ENCODE results near the gene LLGL1.
"Not testable (repeated sequence)": the region's sequence is repeated elsewhere in the genome, so short reads cannot be mapped to it uniquely, and the experiment has no call there.

Gene LLGL1

DNA sequence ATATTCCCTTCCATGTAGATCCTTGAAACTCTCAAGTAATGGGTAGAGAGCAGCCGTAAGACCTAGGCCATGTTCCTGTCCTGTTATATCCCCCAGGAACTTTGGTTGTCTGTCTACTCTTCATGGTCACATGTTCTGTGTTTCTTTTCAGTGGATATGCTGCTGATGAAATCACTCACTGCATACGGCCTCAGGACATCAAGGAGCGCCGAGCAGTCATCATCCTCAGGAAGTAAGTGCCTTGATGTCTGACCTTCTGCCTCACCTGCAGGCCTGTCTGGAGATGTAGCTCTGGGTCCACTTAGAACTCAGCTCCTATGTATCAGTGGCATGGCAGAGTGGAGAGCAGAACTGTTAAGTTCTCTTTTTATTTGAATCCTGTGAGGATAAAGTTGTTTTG lies 30.6 kb upstream of the LLGL1 start:
- no peak for DNase-seq

DNA sequence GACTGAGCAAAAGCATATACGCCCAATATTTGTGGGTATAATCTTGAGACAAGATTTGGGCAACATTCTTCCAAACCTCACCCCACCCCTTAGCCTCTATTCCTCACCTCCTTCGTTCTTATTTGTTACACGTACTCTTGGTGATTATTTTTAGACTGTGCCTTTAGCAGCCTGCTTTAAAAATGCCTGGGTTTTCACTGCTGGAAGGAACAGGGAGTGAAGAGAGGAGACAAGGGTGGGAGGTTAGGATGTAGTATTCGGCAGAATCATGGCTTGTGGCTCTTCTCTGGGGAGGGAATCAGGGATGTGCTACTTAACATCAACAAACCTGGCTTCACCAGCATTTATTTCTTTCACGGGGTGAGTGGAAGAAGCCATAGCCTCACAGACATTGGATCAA lies 30.2 kb upstream of the LLGL1 start:
- DNase-seq: no peak

DNA sequence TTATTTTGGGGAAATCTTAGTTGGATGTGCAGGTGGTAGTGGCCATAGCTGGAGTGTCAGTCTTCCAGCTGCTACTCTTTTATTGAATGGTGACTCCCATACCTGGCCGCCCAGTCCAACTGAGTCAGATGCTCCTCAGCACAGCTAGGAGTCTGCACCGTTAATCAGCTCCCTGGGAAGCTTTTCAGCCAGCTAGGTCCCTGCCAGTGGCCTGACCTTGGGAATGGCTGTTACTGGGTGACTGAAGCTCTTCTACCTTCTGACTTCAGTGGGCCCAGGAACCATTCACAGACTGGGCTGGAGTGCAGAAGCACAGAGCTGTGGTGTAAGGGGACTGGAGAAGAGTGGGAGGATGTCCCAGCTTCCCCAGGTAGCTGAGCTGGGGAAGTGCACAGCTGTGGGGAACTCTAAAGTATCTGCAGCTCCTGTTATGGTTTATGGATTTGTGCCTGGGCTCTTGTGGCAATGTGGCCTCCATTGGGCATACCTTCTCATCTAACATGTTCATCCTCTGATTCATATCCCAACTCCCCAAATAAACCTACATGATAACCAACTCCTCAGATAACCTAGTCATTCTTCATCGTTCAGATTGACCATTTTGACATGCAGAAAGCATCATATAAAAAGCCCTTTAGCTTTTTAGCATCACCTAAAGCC lies 27.8 kb upstream of the LLGL1 start:
- no peak for DNase-seq

DNA sequence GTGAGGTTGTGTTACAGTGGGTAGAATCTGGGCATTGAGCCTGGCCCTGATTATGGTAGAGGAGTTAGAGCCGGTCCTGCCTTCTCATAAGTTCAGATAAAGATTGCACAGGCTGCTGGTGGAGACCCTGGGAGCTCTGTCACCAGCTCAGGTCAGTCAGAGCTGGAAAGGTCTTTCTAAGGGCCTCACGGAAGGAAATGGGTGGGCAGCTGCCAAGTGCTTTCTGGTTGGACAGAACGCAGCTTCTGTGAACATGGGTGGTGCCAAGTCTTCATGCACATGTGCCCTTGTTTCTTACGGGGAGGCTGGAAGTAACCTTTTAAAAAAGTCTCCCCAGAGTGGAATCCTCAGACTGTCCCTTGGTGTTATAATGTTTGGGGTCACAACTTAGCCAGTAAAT lies 26.9 kb upstream of the LLGL1 start:
- DNase-seq: no peak

DNA sequence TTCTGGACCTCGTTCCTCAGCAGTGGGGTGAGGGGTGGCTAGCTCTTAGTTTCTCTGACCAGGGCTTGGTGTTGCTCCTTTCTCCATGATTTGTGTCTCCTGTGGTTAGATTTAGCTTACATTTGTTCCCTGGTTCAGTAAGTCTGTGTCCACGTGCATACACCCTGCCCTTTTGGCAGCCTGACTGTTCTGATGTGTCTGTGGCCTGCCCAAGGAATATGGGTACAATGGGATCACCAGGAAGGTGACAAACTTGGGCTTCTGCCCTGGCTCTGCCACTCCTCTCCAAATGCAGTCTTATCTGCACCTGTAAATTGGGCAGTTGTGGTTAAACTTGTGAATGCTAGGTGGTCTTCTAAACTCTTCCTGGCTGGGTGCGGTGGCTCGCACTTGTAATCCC lies 24.3 kb upstream of the LLGL1 start:
- DNase-seq: no peak

DNA sequence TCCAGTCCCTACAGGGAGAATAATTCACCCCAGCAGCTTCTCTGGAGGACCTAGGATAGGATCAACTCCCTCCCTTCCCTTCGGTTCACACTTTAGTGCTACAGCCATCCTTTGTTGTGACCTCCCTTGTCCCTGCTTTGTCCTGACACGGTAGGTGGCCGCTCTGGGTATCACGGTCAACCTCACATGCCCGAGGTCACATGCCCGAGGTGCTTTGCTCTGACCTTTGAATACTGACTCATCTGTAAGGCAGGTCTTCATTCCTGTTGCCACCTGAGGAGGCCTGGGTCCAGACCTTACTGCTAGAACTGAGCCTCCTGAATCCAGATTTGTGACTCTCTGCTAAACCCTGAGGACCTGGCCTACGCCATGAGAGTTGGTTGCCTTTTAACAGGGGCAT lies 22.1 kb upstream of the LLGL1 start:
- DNase-seq: no peak

DNA sequence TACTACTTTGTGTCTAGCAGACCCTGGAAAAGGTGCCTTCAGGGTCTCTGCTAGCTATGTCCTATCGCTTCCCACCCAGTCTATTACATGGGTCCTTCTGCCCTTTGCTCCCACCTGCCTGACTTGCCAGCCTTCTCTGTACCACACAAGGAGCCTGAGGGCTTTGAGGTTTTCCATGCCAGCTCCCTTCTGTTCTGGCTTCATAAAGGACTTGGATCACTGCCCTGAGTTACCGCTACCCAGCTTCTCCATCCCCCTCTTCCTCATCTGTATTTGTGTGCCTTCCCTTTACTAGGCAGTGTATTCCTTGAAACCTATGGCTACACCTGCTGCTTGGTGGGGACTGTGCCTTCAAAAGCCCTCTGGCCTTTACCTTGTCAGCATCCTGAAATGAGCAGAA lies 19.6 kb upstream of the LLGL1 start:
- DNase-seq: no peak

DNA sequence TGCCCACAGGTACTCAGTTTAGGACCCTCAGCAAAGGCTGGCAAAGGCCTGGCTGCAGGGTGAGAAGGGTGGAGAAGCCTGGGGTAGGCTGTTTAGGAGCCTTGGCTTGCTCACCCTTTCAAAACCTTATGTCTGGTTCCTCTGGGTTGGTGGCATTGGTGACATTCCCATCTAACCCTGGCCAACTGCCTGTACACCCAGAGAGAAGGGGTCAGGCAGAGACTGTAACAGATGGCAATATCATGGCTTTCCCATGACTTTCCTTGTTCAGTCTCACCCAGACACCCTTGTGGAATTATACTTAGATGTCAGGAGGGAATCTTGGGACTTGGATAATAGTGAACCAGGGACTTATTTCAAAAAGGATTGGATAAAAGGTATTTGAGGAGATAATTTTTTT lies 18.5 kb upstream of the LLGL1 start:
- no peak for DNase-seq

DNA sequence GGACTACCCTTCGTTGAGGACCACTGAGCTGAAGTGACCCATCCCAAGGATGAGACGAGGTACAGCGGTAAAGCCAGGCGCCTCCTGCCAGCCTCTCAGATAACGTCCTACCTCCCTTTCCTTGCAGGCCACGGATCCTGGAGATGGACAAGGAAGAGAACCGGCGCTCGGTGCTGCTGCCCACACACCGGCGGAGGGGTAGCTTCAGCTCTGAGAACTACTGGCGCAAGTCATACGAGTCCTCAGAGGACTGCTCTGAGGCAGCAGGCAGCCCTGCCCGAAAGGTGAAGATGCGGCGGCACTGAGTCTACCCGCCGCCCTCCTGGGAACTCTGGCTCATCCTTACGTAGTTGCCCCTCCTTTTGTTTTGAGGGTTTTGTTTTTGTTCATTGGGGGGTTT lies 17.3 kb upstream of the LLGL1 start:
- no peak for DNase-seq

DNA sequence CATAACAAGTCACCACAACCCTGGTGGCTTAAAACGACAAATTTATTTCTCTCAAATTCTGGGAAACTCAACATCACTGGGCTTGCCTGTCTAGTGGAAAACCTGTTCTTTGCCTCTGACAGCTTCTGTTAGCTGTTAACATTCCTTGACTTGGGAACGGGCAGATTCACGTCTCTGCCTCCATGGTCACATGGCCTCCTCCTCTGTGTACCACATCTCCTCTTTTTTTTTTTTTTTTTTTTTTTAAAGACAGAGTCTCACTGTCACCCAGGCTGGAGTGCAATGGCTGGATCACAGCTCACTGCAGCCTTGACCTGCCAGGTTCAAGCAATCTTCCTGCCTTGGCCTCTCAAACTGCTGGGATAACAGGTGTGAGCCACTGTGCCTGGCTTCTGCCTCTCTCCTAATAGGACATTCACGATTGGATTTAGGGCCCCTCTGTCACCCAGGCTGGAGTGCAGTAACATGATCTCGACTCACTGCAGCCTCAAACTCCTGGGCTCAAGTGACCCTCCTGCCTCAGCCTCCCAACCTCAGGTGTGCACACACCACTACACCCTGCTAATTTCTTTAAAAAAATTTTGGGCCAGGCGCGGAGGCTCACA lies 11.7 kb upstream of the LLGL1 start:
- DNase-seq: no peak

DNA sequence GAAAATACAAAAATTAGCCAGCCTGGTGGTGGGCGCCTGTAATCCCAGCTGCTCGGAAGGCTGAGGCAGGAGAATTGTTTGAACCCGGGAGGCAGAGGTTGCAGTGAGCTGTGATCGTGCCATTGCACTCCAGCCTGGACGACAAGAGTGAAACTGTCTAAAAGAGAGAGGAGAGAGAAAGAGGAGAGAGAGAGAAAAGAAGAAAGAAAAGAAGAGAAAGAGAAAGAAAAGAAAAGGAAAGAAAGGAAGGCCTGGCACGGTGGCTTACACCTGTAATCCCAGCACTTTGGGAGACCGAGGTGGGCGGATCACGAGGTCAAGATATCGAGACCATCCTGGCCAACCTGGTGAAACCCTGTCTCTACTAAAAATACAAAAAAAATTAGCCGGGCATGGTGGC lies 8.5 kb upstream of the LLGL1 start:
- not testable (repeated sequence) for DNase-seq

DNA sequence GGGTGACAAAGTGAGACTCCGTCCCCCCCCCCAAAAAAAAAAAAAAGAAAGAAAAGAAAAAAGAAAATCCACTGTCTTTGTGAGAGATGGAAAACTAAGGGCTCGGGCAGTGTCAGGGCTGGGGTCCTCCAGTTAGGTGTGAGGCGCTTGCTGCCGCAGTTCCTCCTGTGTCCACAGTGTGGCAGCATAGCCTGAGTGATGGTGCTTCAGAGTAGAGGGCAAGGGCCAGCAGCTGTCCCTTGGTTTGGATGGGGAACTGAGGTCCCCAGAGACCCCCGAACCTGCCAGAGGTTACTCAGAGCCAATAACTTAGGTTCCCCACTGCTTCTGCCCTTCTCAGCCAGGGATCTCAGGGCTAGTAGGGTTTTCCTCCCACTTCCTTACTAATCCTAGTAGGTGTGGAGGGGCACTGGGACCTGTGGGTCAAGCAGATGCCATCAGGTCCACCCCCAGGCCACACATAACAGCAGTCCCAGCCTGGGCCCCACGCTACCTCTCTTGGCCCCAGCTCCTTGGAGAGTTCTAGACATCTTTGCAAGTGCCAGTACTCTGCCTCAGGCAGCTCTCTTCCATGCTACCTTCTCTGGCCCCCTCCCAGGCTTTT lies 7.9 kb upstream of the LLGL1 start:
- DNase-seq: peak; percentile 32 to 68 (median 60)

DNA sequence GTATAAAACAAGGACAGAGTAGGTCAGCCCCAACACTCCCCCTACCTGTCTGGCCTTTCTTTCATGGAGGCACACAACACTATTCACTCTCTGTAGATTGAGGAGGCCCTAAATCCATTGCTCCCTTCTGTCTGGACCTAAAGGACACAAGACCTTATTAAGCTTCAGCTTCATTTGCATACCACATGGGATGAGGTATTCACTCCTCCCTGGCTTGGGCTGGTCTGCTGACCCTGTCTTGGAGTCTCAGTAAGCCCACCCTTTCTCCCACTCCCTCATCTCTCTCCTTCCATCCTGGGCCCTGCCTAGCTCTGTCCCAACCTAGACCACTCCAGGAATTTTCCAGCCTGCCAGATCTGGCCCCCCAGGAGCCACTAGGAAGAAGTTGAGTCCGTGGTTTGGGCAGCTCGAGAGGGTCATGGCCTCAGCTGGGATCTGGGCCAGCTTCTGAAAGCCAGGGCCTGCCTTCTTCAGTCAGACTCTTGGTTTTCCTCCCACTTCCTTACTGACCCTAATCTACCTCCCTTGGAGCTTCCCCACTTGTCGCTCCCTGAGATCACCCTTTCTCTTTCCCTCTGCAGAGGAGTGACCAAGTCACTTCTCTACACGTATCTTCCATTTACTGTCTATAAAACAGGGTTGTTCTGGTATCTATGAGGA lies 6.5 kb upstream of the LLGL1 start:
- DNase-seq: no peak

DNA sequence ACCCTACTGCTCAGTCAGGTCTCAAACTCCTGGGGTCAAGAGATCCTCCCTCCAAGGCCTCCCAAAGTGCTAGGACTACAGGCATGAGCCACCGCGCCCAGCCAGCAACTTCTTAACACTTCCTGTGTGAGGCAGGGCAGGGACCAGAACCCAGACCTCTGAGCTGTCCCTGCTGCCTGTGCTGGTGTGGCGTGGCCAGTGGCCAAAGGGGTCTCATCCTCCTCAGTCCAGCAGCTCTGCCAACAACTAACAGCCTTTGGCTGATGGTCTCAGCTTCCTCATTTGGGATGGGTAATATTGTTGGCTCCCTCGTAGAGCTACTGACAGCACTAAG lies 1.4 kb upstream of the LLGL1 start:
- no peak for DNase-seq

DNA sequence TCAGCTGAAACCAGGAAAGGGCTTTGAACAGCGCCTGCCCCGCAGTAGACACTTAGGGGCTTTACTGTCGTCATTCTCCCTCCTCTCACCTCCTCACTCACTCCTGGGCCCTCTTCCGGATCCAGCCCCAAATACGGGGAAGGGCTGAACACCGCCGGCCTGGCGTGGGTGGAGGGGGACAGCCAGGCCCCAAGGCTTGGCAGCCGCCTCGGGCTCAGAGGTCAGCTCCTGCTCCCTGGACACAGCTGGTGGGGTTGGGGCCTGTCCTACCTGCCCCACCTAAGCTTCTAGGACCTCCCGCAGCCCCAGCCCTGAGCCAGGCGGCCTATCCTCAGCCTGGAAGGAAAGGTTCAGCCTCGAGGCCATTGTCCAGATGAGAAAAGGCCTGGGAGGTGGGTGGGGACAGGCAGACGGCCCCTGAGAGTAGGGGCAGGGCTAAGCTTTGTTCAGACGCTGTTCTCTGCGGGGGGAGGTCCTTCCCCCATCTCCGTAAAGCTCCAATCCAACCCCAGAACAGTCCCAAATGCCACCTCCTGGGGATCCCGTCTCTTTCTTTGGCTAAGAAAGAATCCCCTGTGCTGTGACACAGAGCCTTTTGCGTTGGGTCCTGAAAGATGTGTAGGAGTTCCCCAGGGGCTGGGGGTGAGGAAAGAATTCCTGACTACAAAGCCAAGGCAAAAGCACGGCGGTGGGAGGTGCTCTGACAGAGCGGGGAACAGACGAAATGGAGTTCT lies 881 bp upstream of the LLGL1 start:
- no peak for DNase-seq

DNA sequence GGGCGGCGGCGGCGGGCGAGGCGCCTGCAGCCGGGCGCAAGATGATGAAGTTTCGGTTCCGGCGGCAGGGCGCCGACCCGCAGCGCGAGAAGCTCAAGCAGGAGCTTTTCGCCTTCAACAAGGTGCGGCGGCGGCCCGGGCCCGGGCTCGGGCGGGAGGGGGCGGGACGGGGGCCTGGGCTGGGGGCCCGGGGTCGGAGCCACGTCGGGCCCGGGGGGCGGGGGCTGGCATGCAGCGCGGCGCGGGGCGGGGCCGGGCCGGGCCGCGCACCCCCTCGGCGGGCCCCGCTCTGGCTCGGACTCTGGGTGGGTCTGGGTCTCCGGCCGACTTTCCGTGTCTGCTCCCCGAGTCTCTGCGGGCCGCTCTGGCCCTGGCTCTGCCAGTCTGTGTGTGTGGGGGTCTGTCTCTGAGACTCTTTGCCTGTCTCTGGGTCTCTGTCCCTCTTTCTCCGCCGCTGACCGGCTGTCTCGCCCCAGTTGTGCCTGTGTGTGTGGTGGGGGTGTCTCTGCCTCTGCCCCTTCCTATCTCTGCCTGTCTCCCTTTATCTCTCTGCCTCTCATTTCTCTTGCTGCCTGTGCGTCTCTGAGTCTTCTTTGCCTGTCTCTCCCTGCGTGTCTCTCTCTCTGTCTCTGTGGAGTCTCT lies 328 bp downstream of the LLGL1 start:
- DNase-seq: peak in 2 of 5 experiments; percentile 18 to 30

DNA sequence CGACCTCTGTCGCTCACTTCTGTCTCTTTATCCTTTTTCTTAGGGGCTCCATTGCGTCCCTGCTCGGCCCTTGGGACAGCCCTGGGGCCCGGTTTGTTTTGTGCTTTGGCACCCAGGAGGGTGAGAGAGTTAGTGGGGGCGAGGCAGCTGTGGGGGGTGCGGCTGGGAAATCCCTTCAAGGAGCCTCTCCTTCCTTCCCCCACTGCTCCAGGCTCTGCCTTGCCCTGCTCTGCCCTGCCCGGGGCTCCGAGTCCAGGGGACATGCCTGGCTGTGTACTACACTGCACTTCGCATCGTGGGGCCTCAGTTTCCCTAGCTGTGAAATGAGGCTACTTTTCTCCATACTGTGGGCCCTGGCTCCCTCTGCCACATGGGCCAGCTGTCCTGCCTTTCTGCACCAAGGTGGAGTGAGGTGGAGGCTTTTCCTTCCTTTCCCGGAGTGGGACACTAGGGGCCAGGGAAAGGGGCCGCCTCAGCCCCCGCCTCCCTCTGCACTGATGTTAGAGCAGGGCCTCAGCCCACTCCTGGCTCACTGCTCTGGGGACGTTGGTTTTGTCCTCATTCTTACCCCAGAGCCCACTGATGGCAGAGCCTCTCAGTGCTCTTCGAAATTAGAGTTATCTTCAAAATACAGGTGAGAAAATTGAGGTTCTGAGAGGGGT lies 980 bp downstream of the LLGL1 start:
- DNase-seq: no peak

DNA sequence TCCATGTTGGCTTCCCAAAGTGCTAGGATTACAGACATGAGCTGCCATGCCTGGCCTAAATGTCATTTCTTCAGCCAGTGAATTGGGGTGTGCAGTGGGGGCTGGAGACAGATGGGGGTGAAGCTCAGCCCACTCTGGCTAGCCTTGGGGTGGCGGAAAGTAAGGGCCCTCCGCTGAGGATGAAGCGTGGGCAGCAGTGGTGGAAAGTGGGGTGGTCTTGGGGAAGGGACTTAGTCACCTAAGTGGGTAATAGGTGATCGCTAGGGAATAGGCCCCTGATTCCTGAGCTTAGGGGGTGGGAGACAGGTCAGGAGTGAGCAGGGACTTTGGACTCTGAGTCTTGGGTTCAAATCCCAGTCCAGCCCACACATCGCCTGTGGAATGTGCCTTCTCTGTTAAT lies 2.2 kb downstream of the LLGL1 start:
- no peak for DNase-seq

DNA sequence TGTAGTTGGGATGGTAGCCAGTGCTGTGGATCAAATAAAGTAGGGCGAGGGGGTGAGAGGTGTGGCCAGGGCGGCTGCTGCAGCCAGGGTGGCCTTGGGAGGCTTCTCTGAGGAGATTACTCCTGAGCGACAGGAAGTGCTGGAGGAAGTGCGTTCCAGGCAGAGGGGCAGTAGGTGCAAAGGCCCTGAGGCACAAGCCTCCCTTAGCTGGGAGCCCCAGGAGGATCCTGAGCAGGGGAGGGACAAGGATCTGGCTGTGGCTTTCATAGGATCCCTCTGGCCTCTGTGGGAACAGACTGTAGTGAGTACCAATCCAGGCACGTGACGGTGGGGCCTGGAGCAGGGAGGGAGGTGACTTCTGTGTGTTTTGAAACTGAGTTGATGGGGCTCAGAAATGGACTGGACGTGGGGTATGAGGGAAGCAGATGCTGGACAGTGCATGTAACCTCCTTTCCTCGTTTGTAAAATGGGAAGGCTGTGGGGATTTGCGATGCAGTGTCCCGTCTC lies 2.8 kb downstream of the LLGL1 start:
- no peak for DNase-seq

DNA sequence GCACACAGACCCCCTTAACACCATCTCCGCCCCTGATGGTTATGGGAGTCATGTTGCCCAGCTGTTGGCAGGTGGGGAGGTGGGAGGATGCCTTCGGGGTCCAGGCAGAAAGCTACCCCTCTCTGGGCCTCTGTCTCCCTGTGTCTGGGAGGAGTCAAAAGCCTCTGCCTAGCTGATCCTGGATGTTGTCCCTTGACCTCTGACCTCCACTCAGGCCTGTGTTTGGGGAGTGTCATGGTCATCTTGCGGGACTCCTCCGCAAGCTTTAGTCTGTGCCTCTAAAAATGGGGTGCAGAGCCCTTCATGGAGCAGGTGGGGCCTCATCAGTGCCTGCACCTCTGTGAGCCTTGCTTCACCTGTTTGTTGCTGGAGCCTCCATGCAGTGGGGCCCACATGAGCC lies 3.8 kb downstream of the LLGL1 start:
- DNase-seq: no peak

DNA sequence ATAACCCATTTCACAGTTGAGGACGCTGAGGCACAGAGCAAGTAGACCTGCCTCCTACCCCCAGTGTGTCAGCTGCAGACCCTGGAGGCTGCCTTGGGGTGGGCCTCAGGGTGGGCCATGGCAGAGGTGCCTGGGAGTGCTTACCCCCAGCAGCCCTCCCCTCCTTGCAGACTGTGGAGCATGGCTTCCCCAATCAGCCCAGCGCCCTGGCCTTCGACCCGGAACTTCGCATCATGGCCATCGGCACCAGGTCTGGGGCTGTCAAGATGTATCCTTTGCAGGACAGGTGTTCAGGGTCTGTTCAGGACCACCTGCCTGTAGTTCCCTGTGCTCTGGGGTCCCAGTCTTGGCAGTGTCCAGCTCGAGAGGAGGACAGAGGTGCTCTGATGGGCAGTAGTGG lies 4.3 kb downstream of the LLGL1 start:
- no peak for DNase-seq

Measured in T-helper 2 cell (primary cell).